GM23338 (cell line): ENCODE data around the gene OR6B2.

ENCODE experiments used
- EZH2 ChIP-seq: fragments of 200-600 bp; sonication (generic); IDR thresholded peaks from one replicate; pipeline ENCODE4 v1.8.0; 2017; ENCODE audit warnings: antibody characterized with exemption, mild to moderate bottlenecking, low read depth; ENCODE audit not compliant: unreplicated experiment
- EZH2phosphoT487 ChIP-seq: fragments of 200-600 bp; sonication (generic); IDR thresholded peaks from one replicate; pipeline ENCODE4 v1.8.1; 2018; ENCODE audit warnings: antibody characterized with exemption; ENCODE audit not compliant: unreplicated experiment
- JUNB ChIP-seq: IDR thresholded peaks from one replicate; pipeline ENCODE4 v1.6.1; 2016; ENCODE audit warnings: antibody characterized with exemption; ENCODE audit not compliant: unreplicated experiment
- POLR2AphosphoS5 ChIP-seq: IDR thresholded peaks from 2 replicates; pipeline ENCODE4 v1.6.1; 2016; ENCODE audit warnings: antibody characterized with exemption, low read depth
- STAT1 ChIP-seq: IDR thresholded peaks from one replicate; pipeline ENCODE4 v1.6.1; 2016; ENCODE audit warnings: antibody characterized with exemption; ENCODE audit not compliant: unreplicated experiment
- ZNF331 ChIP-seq: fragments of 250-450 bp; sonication (Bioruptor Pico); IDR thresholded peaks from 2 replicates; pipeline ENCODE4 v1.5.0; 2020; ENCODE audit warnings: low read depth, mild to moderate bottlenecking, moderate library complexity
- TF ChIP-seq, protein P1 (sequence below), 2 experiments: fragments of 200-600 bp in 1 of 2; sonication (generic) in 1 of 2; conservative IDR thresholded peaks; 2 replicates each; pipeline versions ENCODE4 v1.5.1 to v1.6.1; 2016 to 2017; ENCODE audit warnings: antibody characterized with exemption in 2 of 2, low read depth in 2 of 2, mild to moderate bottlenecking in 2 of 2, moderate library complexity in 1 of 2
- TF ChIP-seq, protein P2 (sequence below): IDR thresholded peaks from 2 replicates; pipeline ENCODE4 v1.6.1; 2016; ENCODE audit warnings: antibody characterized with exemption
- TF ChIP-seq, protein P3 (sequence below): fragments of 250-450 bp; sonication (Bioruptor Pico); IDR thresholded peaks from 2 replicates; pipeline ENCODE4 v1.5.0; 2020; ENCODE audit warnings: mild to moderate bottlenecking, moderate library complexity
- TF ChIP-seq, protein P4 (sequence below): IDR thresholded peaks from one replicate; pipeline ENCODE4 v1.6.1; 2018; ENCODE audit warnings: antibody characterized with exemption; ENCODE audit not compliant: unreplicated experiment

DNA sequence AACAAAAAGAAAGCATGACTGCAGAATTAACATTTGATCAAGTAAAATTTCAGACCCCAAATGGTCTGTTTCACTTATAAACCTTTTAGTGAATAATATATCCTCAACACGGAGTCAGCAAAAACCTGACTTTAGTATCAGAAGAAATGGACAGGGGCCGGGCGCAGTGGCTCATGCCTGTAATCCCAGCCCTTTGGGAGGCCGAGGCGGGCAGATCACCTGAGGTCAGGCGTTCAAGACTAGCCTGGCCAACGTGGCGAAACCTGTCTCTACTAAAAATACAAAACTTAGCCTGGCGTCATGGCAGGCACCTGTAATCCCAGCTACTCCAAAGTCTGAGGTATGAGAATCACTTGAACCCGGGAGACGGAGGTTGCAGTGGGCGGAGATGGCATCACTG, 20.0 kb upstream of the OR6B2 start:
- no peak for TF ChIP-seq EZH2phosphoT487
- TF ChIP-seq, protein P1, sequence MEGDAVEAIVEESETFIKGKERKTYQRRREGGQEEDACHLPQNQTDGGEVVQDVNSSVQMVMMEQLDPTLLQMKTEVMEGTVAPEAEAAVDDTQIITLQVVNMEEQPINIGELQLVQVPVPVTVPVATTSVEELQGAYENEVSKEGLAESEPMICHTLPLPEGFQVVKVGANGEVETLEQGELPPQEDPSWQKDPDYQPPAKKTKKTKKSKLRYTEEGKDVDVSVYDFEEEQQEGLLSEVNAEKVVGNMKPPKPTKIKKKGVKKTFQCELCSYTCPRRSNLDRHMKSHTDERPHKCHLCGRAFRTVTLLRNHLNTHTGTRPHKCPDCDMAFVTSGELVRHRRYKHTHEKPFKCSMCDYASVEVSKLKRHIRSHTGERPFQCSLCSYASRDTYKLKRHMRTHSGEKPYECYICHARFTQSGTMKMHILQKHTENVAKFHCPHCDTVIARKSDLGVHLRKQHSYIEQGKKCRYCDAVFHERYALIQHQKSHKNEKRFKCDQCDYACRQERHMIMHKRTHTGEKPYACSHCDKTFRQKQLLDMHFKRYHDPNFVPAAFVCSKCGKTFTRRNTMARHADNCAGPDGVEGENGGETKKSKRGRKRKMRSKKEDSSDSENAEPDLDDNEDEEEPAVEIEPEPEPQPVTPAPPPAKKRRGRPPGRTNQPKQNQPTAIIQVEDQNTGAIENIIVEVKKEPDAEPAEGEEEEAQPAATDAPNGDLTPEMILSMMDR (conservative IDR thresholded peaks at IDR 0.05; ENCODE audit: low read depth in 2 of 2) = no peak
- TF ChIP-seq, protein P2, sequence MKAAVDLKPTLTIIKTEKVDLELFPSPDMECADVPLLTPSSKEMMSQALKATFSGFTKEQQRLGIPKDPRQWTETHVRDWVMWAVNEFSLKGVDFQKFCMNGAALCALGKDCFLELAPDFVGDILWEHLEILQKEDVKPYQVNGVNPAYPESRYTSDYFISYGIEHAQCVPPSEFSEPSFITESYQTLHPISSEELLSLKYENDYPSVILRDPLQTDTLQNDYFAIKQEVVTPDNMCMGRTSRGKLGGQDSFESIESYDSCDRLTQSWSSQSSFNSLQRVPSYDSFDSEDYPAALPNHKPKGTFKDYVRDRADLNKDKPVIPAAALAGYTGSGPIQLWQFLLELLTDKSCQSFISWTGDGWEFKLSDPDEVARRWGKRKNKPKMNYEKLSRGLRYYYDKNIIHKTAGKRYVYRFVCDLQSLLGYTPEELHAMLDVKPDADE = no peak
- TF ChIP-seq, protein P3, sequence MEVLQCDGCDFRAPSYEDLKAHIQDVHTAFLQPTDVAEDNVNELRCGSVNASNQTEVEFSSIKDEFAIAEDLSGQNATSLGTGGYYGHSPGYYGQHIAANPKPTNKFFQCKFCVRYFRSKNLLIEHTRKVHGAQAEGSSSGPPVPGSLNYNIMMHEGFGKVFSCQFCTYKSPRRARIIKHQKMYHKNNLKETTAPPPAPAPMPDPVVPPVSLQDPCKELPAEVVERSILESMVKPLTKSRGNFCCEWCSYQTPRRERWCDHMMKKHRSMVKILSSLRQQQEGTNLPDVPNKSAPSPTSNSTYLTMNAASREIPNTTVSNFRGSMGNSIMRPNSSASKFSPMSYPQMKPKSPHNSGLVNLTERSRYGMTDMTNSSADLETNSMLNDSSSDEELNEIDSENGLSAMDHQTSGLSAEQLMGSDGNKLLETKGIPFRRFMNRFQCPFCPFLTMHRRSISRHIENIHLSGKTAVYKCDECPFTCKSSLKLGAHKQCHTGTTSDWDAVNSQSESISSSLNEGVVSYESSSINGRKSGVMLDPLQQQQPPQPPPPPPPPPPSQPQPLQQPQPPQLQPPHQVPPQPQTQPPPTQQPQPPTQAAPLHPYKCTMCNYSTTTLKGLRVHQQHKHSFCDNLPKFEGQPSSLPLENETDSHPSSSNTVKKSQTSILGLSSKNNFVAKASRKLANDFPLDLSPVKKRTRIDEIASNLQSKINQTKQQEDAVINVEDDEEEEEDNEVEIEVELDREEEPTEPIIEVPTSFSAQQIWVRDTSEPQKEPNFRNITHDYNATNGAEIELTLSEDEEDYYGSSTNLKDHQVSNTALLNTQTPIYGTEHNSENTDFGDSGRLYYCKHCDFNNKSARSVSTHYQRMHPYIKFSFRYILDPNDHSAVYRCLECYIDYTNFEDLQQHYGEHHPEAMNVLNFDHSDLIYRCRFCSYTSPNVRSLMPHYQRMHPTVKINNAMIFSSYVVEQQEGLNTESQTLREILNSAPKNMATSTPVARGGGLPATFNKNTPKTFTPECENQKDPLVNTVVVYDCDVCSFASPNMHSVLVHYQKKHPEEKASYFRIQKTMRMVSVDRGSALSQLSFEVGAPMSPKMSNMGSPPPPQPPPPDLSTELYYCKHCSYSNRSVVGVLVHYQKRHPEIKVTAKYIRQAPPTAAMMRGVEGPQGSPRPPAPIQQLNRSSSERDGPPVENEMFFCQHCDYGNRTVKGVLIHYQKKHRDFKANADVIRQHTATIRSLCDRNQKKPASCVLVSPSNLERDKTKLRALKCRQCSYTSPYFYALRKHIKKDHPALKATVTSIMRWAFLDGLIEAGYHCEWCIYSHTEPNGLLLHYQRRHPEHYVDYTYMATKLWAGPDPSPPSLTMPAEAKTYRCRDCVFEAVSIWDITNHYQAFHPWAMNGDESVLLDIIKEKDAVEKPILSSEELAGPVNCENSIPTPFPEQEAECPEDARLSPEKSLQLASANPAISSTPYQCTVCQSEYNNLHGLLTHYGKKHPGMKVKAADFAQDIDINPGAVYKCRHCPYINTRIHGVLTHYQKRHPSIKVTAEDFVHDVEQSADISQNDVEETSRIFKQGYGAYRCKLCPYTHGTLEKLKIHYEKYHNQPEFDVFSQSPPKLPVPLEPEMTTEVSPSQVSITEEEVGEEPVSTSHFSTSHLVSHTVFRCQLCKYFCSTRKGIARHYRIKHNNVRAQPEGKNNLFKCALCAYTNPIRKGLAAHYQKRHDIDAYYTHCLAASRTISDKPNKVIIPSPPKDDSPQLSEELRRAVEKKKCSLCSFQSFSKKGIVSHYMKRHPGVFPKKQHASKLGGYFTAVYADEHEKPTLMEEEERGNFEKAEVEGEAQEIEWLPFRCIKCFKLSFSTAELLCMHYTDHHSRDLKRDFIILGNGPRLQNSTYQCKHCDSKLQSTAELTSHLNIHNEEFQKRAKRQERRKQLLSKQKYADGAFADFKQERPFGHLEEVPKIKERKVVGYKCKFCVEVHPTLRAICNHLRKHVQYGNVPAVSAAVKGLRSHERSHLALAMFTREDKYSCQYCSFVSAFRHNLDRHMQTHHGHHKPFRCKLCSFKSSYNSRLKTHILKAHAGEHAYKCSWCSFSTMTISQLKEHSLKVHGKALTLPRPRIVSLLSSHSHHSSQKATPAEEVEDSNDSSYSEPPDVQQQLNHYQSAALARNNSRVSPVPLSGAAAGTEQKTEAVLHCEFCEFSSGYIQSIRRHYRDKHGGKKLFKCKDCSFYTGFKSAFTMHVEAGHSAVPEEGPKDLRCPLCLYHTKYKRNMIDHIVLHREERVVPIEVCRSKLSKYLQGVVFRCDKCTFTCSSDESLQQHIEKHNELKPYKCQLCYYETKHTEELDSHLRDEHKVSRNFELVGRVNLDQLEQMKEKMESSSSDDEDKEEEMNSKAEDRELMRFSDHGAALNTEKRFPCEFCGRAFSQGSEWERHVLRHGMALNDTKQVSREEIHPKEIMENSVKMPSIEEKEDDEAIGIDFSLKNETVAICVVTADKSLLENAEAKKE (CRISPR knock-in tag) = no peak
- TF ChIP-seq EZH2 = no peak
- TF ChIP-seq STAT1 = no peak
- TF ChIP-seq POLR2AphosphoS5 = no peak
- TF ChIP-seq, protein P4, sequence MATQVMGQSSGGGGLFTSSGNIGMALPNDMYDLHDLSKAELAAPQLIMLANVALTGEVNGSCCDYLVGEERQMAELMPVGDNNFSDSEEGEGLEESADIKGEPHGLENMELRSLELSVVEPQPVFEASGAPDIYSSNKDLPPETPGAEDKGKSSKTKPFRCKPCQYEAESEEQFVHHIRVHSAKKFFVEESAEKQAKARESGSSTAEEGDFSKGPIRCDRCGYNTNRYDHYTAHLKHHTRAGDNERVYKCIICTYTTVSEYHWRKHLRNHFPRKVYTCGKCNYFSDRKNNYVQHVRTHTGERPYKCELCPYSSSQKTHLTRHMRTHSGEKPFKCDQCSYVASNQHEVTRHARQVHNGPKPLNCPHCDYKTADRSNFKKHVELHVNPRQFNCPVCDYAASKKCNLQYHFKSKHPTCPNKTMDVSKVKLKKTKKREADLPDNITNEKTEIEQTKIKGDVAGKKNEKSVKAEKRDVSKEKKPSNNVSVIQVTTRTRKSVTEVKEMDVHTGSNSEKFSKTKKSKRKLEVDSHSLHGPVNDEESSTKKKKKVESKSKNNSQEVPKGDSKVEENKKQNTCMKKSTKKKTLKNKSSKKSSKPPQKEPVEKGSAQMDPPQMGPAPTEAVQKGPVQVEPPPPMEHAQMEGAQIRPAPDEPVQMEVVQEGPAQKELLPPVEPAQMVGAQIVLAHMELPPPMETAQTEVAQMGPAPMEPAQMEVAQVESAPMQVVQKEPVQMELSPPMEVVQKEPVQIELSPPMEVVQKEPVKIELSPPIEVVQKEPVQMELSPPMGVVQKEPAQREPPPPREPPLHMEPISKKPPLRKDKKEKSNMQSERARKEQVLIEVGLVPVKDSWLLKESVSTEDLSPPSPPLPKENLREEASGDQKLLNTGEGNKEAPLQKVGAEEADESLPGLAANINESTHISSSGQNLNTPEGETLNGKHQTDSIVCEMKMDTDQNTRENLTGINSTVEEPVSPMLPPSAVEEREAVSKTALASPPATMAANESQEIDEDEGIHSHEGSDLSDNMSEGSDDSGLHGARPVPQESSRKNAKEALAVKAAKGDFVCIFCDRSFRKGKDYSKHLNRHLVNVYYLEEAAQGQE = no peak
- no peak for TF ChIP-seq ZNF331 (CRISPR knock-in tag)
- no peak for TF ChIP-seq JUNB
